LNCaP clone FGC (cell line): ENCODE results near the gene LARGE2.

Experiments used
- DNase-seq: peaks from one replicate; pipeline ENCODE4 v3.0.0-alpha.2; 2011; ENCODE audit warnings: low read depth
- H3K4me3 ChIP-seq: 2 replicates; pipeline ENCODE4 v1.5.1; 2011; ENCODE audit warnings: mild to moderate bottlenecking, low read depth, low read length, control low read depth
- TF ChIP-seq, protein P1 (sequence below): IDR thresholded peaks from 2 replicates; pipeline ENCODE4 v1.5.1; 2012; ENCODE audit warnings: mild to moderate bottlenecking; ENCODE audit not compliant: control insufficient read depth, insufficient read depth; ENCODE audit errors: extremely low read depth

The LARGE2 gene

GRCh38 chr11:45889555-45889954 lies 32.9 kb upstream of the LARGE2 start:
- TF ChIP-seq, protein P1, sequence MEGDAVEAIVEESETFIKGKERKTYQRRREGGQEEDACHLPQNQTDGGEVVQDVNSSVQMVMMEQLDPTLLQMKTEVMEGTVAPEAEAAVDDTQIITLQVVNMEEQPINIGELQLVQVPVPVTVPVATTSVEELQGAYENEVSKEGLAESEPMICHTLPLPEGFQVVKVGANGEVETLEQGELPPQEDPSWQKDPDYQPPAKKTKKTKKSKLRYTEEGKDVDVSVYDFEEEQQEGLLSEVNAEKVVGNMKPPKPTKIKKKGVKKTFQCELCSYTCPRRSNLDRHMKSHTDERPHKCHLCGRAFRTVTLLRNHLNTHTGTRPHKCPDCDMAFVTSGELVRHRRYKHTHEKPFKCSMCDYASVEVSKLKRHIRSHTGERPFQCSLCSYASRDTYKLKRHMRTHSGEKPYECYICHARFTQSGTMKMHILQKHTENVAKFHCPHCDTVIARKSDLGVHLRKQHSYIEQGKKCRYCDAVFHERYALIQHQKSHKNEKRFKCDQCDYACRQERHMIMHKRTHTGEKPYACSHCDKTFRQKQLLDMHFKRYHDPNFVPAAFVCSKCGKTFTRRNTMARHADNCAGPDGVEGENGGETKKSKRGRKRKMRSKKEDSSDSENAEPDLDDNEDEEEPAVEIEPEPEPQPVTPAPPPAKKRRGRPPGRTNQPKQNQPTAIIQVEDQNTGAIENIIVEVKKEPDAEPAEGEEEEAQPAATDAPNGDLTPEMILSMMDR, result no peak
- no peak overlapping the region for H3K4me3 ChIP-seq
- no peak for DNase-seq

- TF ChIP-seq, protein P1, result no peak
- DNase-seq, result no peak
- H3K4me3 ChIP-seq, result no peak overlapping the region
Observed at GRCh38 chr11:45889966-45890365, 32.5 kb upstream of the LARGE2 start.

DNA sequence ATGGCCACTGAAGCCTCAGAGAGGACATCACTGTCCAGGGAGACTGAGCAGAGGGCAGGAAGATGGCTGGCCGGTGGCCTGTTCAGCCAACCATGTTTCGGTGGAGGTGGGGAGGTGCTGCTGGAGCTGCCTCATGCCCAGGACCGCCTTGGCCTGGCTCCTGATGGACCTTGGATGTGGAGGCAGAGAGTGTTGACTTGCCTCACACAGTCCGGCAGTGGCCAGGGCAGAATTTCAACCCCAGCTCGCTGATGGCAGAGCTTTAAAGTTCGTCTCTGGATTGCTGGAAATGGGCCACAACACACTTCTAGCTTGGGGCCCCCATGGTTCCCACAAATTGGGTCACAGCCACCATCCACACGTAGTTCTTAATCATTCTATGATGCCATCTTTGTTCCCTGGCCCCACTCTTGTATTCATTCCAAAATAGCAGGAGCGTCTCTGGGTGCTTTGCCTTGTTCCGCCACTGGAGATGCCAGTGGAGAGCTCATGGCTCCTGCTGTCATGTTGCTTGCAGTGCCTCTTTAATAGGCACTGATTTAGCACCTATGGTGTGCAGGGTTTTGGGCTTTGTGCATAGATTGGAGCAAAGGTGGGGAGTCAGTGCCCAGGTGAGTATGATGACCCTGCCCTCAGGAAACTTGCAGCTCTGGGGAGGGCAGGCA lies 31.4 kb upstream of the LARGE2 start:
- no peak overlapping the region for H3K4me3 ChIP-seq
- no peak for DNase-seq
- TF ChIP-seq, protein P1, result no peak

GRCh38 chr11:45892856-45893255 lies 29.6 kb upstream of the LARGE2 start:
- TF ChIP-seq, protein P1, result no peak
- no peak overlapping the region for H3K4me3 ChIP-seq

DNA sequence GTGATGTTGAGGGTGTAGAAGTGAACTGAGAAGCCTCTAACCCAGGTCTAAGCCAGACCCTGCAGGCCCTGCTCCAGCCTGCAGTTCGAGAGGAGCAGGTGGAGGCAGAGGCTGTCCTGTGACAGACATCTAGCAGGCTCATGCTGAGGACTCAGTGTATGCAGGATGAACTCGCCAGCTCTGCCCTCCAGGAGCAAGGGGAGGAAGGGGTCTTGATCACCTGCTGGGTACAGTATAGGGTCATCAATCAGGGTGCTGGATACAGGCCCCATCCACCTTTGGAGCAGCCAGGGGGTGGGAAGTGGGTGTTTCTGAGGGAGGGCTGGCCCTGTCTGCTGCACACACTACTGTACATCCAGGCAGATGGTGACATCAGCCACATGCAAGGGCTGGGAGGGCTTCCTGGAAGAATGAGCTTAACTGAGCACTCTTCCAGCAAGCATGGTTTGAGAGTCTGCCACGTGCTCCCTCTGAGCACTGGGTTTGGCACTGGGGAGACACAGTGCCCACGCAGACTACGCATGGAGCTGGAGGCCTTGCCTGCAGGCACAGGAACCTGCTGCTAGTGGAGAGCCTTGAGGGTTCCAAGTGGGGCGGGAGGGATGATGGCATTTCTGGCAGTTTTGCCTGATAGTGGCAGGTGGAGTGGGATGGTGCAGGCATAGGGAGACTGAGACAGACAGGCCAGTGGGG lies 27.8 kb upstream of the LARGE2 start:
- TF ChIP-seq, protein P1, result no peak
- no peak for DNase-seq
- no peak overlapping the region for H3K4me3 ChIP-seq

More at GRCh38 chr11:45892856-45893255, 29.6 kb upstream of the LARGE2 start:
- no peak for DNase-seq

DNA sequence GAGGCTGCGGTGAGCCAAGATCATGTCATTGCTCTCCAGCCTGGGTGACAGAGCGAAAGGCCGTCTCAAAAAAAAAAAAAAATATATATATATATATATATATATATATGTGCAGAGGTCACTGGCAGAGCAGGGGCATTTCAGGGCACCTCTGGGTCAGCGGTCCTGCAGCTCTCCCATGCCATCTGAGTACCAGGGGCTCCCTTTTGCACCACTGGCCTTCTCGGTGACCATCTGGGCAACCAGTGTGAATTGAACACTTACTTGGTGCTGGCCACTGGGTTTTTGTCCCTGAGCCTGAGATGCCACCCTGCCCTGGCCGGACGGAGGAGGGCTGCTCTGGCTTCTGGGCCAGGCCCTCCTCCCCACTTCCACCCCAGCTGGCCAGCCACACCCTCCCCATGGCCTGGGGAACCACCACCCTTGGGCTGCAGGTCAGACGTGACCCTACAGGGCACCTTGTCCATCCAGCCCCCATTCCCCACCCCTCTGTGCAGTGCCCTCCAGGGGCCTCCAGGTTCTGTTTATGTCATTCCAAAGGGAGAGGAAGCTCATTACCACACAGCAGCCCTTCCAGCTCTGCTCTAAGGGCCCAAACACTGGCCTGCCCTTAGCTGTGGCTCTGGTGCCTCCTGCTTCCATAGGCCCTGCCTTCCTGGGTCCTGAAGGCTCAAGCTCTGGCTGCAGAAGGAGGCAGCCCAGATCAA lies 26.8 kb upstream of the LARGE2 start:
- no peak for DNase-seq
- no peak overlapping the region for H3K4me3 ChIP-seq
- TF ChIP-seq, protein P1, result no peak
